ENCODE results near the gene ZNF217. TPM values are rescaled to one million over a fixed set of nuclear protein-coding genes. Genes with fewer than 3 reads are reported as not detected.
A peak's percentile ranks its signal among the peaks of the same experiment; 100 is the strongest.

ZNF217 gene
- total RNA-seq, 2 experiments from 2014 or later = 83.5 to 87.4 TPM

GRCh38 chr20:53599044-53599362 lies 5.4 kb upstream of the ZNF217 start:
- ATAC-seq (ENCODE audit: poor library complexity) (no peak), DNase-seq (peak in 1 of 14 experiments; percentile 21)
- Histone ChIP-seq H3K27me3 (ENCODE audit: control insufficient read depth in 1 of 2, insufficient read depth in 2 of 2, low read length in 2 of 2) (no peaks in the 10 kb centered on the region), H3K36me3 (ENCODE audit: insufficient read depth, low read length) (peaks cover 4% of the 10 kb centered on the region), H3K4me1 (ENCODE audit: insufficient read depth, low read length) (peaks cover 25% of the 10 kb centered on the region), H3K4me3 (ENCODE audit: low read length) (no peak overlapping the region), H3K9me3 (ENCODE audit: control insufficient read depth in 1 of 2, insufficient read depth in 1 of 2, low read length in 2 of 2) (no peaks in the 10 kb centered on the region), H3K27ac (ENCODE audit: low read depth in 1 of 2, low read length in 2 of 2) (peak overlapping the region; percentile 48 to 75)
- CTCF ChIA-PET = no interaction called here
- POLR2A ChIA-PET = interaction anchor here (1.3 to 3.0 kb wide), 3 partner anchors 10 to 44 kb away, joined by 4 to 22 read pairs (median 4); no protein-coding TSS in a partner anchor
- intact Hi-C loops (cut with DNase I, micrococcal nuclease) = loop anchor here in 1 of 2 experiments (5.0 kb wide), 2 partner anchors 148 to 273 kb away; no protein-coding TSS in a partner anchor
- Mint-ChIP-seq H3K27ac (peak overlapping the region; percentile 95), H3K9me3 (no peaks in the 10 kb centered on the region), H3K4me1 (ENCODE audit: low read depth) (peaks cover 78% of the 10 kb centered on the region), H3K4me3 (peak overlapping the region; percentile 73), H3K36me3 (ENCODE audit: low read depth) (peaks cover 11% of the 10 kb centered on the region), H3K27me3 (no peaks in the 10 kb centered on the region)
- no peak for TF ChIP-seq CTCF (IDR thresholded peaks at IDR 0.05)

DNA sequence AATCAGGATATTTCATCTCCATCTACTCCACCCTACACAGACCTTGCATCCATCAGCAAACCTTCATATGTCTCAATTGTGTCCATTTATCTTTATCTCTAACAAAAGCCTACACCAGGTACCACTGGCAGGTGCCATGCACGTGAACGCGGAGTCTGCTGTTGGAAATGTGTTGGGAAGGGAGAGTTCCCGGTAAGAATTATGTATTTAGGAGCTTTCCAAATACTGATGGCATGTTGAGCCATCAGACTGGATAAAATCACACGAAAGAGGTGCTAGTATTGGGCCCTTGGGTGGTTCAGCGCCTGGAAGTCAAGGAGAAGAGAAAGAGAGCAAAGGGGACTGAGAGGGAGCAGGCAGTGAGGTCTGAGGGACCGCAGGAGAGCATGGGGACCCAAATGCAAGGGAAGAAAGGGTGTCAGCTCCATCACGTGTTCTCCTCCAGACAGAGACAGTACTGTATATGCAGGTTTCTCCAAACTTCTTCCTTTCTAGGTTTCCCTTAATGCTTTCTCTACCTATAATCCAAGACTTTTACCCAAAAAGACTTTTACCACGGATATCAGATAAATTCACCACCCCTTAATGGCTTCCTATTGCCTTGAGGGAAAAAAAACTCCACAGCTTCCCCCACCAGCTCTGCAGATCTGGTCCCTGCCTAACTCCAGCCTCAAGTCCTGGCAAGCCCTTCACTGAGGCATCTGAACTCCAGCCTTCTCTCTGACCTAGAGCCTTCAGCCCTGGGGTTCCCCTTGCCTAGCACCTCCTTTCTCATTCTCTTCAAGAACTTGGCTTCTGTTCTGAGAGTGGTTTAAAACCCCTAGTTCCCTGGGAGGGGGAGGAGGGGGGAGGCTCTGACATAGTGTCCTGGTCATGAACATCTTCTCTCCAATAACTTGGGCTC lies 4.8 kb upstream of the ZNF217 start:
- intact Hi-C loops (cut with DNase I, micrococcal nuclease) = loop anchor here in 1 of 2 experiments (5.0 kb wide), 2 partner anchors 149 to 274 kb away; no protein-coding TSS in a partner anchor
- peak overlapping the region; percentile 48 to 75 for H3K27ac ChIP-seq (ENCODE audit: low read depth in 1 of 2, low read length in 2 of 2)
- DNase-seq = peak in 4 of 14 experiments; percentile 29 to 71 (median 52)

More for the DNA sequence above, 4.8 kb upstream of the ZNF217 start:
- TF ChIP-seq CTCF (IDR thresholded peaks at IDR 0.05) = no peak
- H3K36me3 ChIP-seq (ENCODE audit: insufficient read depth, low read length) = peaks cover 4% of the 10 kb centered on the region
- Mint-ChIP-seq H3K9me3 (no peaks in the 10 kb centered on the region), H3K4me3 (peak overlapping the region; percentile 73), H3K27ac (peak overlapping the region; percentile 95), H3K4me1 (ENCODE audit: low read depth) (peaks cover 73% of the 10 kb centered on the region), H3K36me3 (ENCODE audit: low read depth) (peaks cover 11% of the 10 kb centered on the region), H3K27me3 (no peaks in the 10 kb centered on the region)
- H3K4me3 ChIP-seq (ENCODE audit: low read length) = no peak overlapping the region
- H3K9me3 ChIP-seq (ENCODE audit: control insufficient read depth in 1 of 2, insufficient read depth in 1 of 2, low read length in 2 of 2) = no peaks in the 10 kb centered on the region
- peaks cover 25% of the 10 kb centered on the region for H3K4me1 ChIP-seq (ENCODE audit: insufficient read depth, low read length)
- H3K27me3 ChIP-seq (ENCODE audit: control insufficient read depth in 1 of 2, insufficient read depth in 2 of 2, low read length in 2 of 2) = no peaks in the 10 kb centered on the region
- no peak for ATAC-seq (ENCODE audit: poor library complexity)
- CTCF ChIA-PET = no interaction called here
- POLR2A ChIA-PET = interaction anchor here (1.2 to 3.0 kb wide), 4 partner anchors 11 to 266 kb away, joined by 3 to 22 read pairs (median 4); no protein-coding TSS in a partner anchor
